ENCODE results near the gene PHACTR1.

PHACTR1 gene

GRCh38 chr6:13277231-13277630, 560.7 kb downstream of the PHACTR1 start:
- Mint-ChIP-seq H3K27ac (no peak overlapping the region), H3K4me3 (no peak overlapping the region), H3K4me1 (ENCODE audit: low read depth) (peaks cover 27% of the 10 kb centered on the region), H3K36me3 (ENCODE audit: low read depth) (no peaks in the 10 kb centered on the region), H3K27me3 (no peaks in the 10 kb centered on the region), H3K9me3 (no peaks in the 10 kb centered on the region)
- DNase-seq, result no peak

- no peak for DNase-seq
- no peaks in the 10 kb centered on the region for H3K27me3 Mint-ChIP-seq
- H3K27ac Mint-ChIP-seq, result no peak overlapping the region
- H3K9me3 Mint-ChIP-seq, result no peaks in the 10 kb centered on the region
- no peak overlapping the region for H3K4me3 Mint-ChIP-seq
- H3K4me1 Mint-ChIP-seq (ENCODE audit: low read depth), result peaks cover 18% of the 10 kb centered on the region
- H3K36me3 Mint-ChIP-seq (ENCODE audit: low read depth), result no peaks in the 10 kb centered on the region
Measured at GRCh38 chr6:13278164-13278563, 561.6 kb downstream of the PHACTR1 start.

GRCh38 chr6:13278991-13279390, 562.4 kb downstream of the PHACTR1 start:
- Mint-ChIP-seq H3K4me3 (no peak overlapping the region), H3K36me3 (ENCODE audit: low read depth) (no peaks in the 10 kb centered on the region), H3K27me3 (no peaks in the 10 kb centered on the region), H3K4me1 (ENCODE audit: low read depth) (peaks cover 10% of the 10 kb centered on the region), H3K27ac (no peak overlapping the region), H3K9me3 (no peaks in the 10 kb centered on the region)
- DNase-seq, result no peak

- Mint-ChIP-seq H3K36me3 (ENCODE audit: low read depth) (no peaks in the 10 kb centered on the region), H3K9me3 (no peaks in the 10 kb centered on the region), H3K27ac (no peak overlapping the region), H3K4me1 (ENCODE audit: low read depth) (peaks cover under 1% of the 10 kb centered on the region), H3K27me3 (no peaks in the 10 kb centered on the region), H3K4me3 (no peak overlapping the region)
- DNase-seq, result no peak
Measured at GRCh38 chr6:13280254-13280653, 563.7 kb downstream of the PHACTR1 start.

GRCh38 chr6:13281686-13282085, 565.1 kb downstream of the PHACTR1 start:
- DNase-seq, result no peak
- Mint-ChIP-seq H3K4me1 (ENCODE audit: low read depth) (no peaks in the 10 kb centered on the region), H3K27me3 (no peaks in the 10 kb centered on the region), H3K9me3 (no peaks in the 10 kb centered on the region), H3K27ac (no peak overlapping the region), H3K4me3 (no peak overlapping the region), H3K36me3 (ENCODE audit: low read depth) (peaks cover 4% of the 10 kb centered on the region)

GRCh38 chr6:13282393-13283069, 566.0 kb downstream of the PHACTR1 start:
- no peak overlapping the region for H3K27ac Mint-ChIP-seq
- H3K4me3 Mint-ChIP-seq, result no peak overlapping the region
- H3K27me3 Mint-ChIP-seq, result no peaks in the 10 kb centered on the region
- H3K4me1 Mint-ChIP-seq (ENCODE audit: low read depth), result no peaks in the 10 kb centered on the region
- peaks cover 11% of the 10 kb centered on the region for H3K36me3 Mint-ChIP-seq (ENCODE audit: low read depth)
- DNase-seq, result no peak
- peaks cover 7% of the 10 kb centered on the region for H3K9me3 Mint-ChIP-seq

- Mint-ChIP-seq H3K9me3 (peaks cover 8% of the 10 kb centered on the region), H3K36me3 (ENCODE audit: low read depth) (peaks cover 15% of the 10 kb centered on the region), H3K4me3 (no peak overlapping the region), H3K27me3 (no peaks in the 10 kb centered on the region), H3K27ac (no peak overlapping the region), H3K4me1 (ENCODE audit: low read depth) (no peaks in the 10 kb centered on the region)
- no peak for DNase-seq
Measured at GRCh38 chr6:13283331-13283730, 566.8 kb downstream of the PHACTR1 start.

GRCh38 chr6:13284646-13285045, 568.1 kb downstream of the PHACTR1 start:
- peaks cover 28% of the 10 kb centered on the region for H3K36me3 Mint-ChIP-seq (ENCODE audit: low read depth)
- DNase-seq, result no peak
- H3K4me3 Mint-ChIP-seq, result no peak overlapping the region
- peaks cover 8% of the 10 kb centered on the region for H3K9me3 Mint-ChIP-seq
- no peaks in the 10 kb centered on the region for H3K4me1 Mint-ChIP-seq (ENCODE audit: low read depth)
- no peak overlapping the region for H3K27ac Mint-ChIP-seq
- H3K27me3 Mint-ChIP-seq, result no peaks in the 10 kb centered on the region

GRCh38 chr6:13285705-13286104, 569.1 kb downstream of the PHACTR1 start:
- no peak overlapping the region for H3K27ac Mint-ChIP-seq
- H3K4me3 Mint-ChIP-seq, result no peak overlapping the region
- H3K9me3 Mint-ChIP-seq, result peaks cover 8% of the 10 kb centered on the region

GRCh38 chr6:13286181-13286580, 569.6 kb downstream of the PHACTR1 start:
- no peak overlapping the region for H3K27ac Mint-ChIP-seq
- H3K4me3 Mint-ChIP-seq, result no peak overlapping the region
- peaks cover 8% of the 10 kb centered on the region for H3K9me3 Mint-ChIP-seq
- no peaks in the 10 kb centered on the region for H3K27me3 Mint-ChIP-seq
- peaks cover 39% of the 10 kb centered on the region for H3K36me3 Mint-ChIP-seq (ENCODE audit: low read depth)
- no peak for DNase-seq
- no peaks in the 10 kb centered on the region for H3K4me1 Mint-ChIP-seq (ENCODE audit: low read depth)

More at GRCh38 chr6:13285705-13286104, 569.1 kb downstream of the PHACTR1 start:
- Mint-ChIP-seq H3K36me3 (ENCODE audit: low read depth) (peaks cover 35% of the 10 kb centered on the region), H3K27me3 (no peaks in the 10 kb centered on the region), H3K4me1 (ENCODE audit: low read depth) (no peaks in the 10 kb centered on the region)
- DNase-seq, result no peak

GRCh38 chr6:13287104-13287503, 570.5 kb downstream of the PHACTR1 start:
- Mint-ChIP-seq H3K4me3 (no peak overlapping the region), H3K27me3 (no peaks in the 10 kb centered on the region), H3K27ac (no peak overlapping the region), H3K9me3 (peaks cover 8% of the 10 kb centered on the region), H3K36me3 (ENCODE audit: low read depth) (peaks cover 49% of the 10 kb centered on the region), H3K4me1 (ENCODE audit: low read depth) (no peaks in the 10 kb centered on the region)
- DNase-seq, result peak; percentile 20

GRCh38 chr6:13288481-13288880, 571.9 kb downstream of the PHACTR1 start:
- no peak overlapping the region for H3K27ac Mint-ChIP-seq
- H3K27me3 Mint-ChIP-seq, result no peaks in the 10 kb centered on the region
- H3K36me3 Mint-ChIP-seq (ENCODE audit: low read depth), result peaks cover 62% of the 10 kb centered on the region
- H3K9me3 Mint-ChIP-seq, result peaks cover 8% of the 10 kb centered on the region
- DNase-seq, result no peak
- H3K4me3 Mint-ChIP-seq, result no peak overlapping the region
- H3K4me1 Mint-ChIP-seq (ENCODE audit: low read depth), result no peaks in the 10 kb centered on the region

- H3K4me3 Mint-ChIP-seq, result no peak overlapping the region
- peak; percentile 16 for DNase-seq
- H3K27me3 Mint-ChIP-seq, result no peaks in the 10 kb centered on the region
- H3K36me3 Mint-ChIP-seq (ENCODE audit: low read depth), result peaks cover 66% of the 10 kb centered on the region
- no peaks in the 10 kb centered on the region for H3K4me1 Mint-ChIP-seq (ENCODE audit: low read depth)
- peaks cover 8% of the 10 kb centered on the region for H3K9me3 Mint-ChIP-seq
- H3K27ac Mint-ChIP-seq, result no peak overlapping the region
Measured at GRCh38 chr6:13288969-13289391, 572.4 kb downstream of the PHACTR1 start.

GRCh38 chr6:13289789-13290318, 573.3 kb downstream of the PHACTR1 start:
- H3K27ac Mint-ChIP-seq, result no peak overlapping the region
- H3K4me1 Mint-ChIP-seq (ENCODE audit: low read depth), result no peaks in the 10 kb centered on the region
- H3K4me3 Mint-ChIP-seq, result no peak overlapping the region
- DNase-seq, result no peak
- H3K36me3 Mint-ChIP-seq (ENCODE audit: low read depth), result peaks cover 75% of the 10 kb centered on the region
- no peaks in the 10 kb centered on the region for H3K27me3 Mint-ChIP-seq
- H3K9me3 Mint-ChIP-seq, result peaks cover 8% of the 10 kb centered on the region

- peaks cover 80% of the 10 kb centered on the region for H3K36me3 Mint-ChIP-seq (ENCODE audit: low read depth)
- no peak overlapping the region for H3K27ac Mint-ChIP-seq
- no peak overlapping the region for H3K4me3 Mint-ChIP-seq
- no peaks in the 10 kb centered on the region for H3K27me3 Mint-ChIP-seq
- peaks cover 8% of the 10 kb centered on the region for H3K9me3 Mint-ChIP-seq
- H3K4me1 Mint-ChIP-seq (ENCODE audit: low read depth), result no peaks in the 10 kb centered on the region
- DNase-seq, result no peak
Measured at GRCh38 chr6:13290335-13290734, 573.8 kb downstream of the PHACTR1 start.
